Left cardiac atrium (tissue), 4 donors: ENCODE measurements around the gene NUAK1. TPM values are rescaled to one million over a fixed set of nuclear protein-coding genes. Genes with fewer than 3 reads are reported as not detected.

Experiments
- ATAC-seq, 2 donors: fragments of 200-7000 bp; cut with Tn5 transposase; one replicate each; pipeline ENCODE4 v1.9.1; 2020; ENCODE audit warnings: mild to moderate bottlenecking in 2 of 2, moderate library complexity in 2 of 2
- DNase-seq: peaks from one replicate; pipeline ENCODE4 v3.0.0-alpha.2; 2020
- intact Hi-C, 2 donors: fragments of 100-400 bp; cut with DNase I; formaldehyde crosslinking; loops; one replicate each; pipeline versions ENCODE4 v1.14.1 to v1.15.1; 2022 to 2023
- long read RNA-seq: library from polyadenylated mRNA; unstranded; transcript quantifications from one replicate; pipeline ENCODE4 v2.0.0, GENCODE V29; 2021
- total RNA-seq, 2 donors: library from RNA; stranded (reverse); fragmentation: NEBNext Ultra II Directional; extraction: Animal tissue kit (Norgen Biotek cat#: 25700); gene quantifications; one replicate each; pipeline ENCODE4 v1.2.1, GENCODE V29; 2021
- donor health status: DM: no; HTN: yes; CAD: no.
- donor health status: DM: no; HTN: yes; CAD: no; lungs with severe emphysema.
- donor health status: DM: yes; HTN: yes; CAD: no.
- donor health status: Dilated cardiomyopathy.

The NUAK1 gene
- 10 to 100 TPM; 20.4 to 40.1 TPM for total RNA-seq
- long read RNA-seq, full-length matches to known transcripts: 4 of 12 reads
- long read RNA-seq, partial matches to known transcripts: 1 of 12 reads
- long read RNA-seq, other reads (novel, unspliced or antisense): 7 of 12 reads

- intact Hi-C loops: loop anchor here (2.0 to 10.0 kb wide), 5 partner anchors 64 to 714 kb away; no protein-coding TSS in a partner anchor
- ATAC-seq (peak; percentile 80), DNase-seq (peak; percentile 80)
Measured at GRCh38 chr12:106138633-106139421, at the start of gene NUAK1. Gene NUAK1 (minus strand): TSS chr12:106138954. CDS start chr12:106138653, 301 bp downstream.

- ATAC-seq: no peak
- intact Hi-C loops: no loop called here
- no peak for DNase-seq
Measured at GRCh38 chr12:106188256-106188655, 49.5 kb upstream of the NUAK1 start.

GRCh38 chr12:106187842-106188241, 49.1 kb upstream of the NUAK1 start:
- ATAC-seq (no peak), DNase-seq (no peak)
- intact Hi-C loops: no loop called here

- intact Hi-C loops: no loop called here
- ATAC-seq (no peak), DNase-seq (no peak)
Measured at GRCh38 chr12:106187155-106187789, 48.5 kb upstream of the NUAK1 start.

GRCh38 chr12:106183735-106184134, 45.0 kb upstream of the NUAK1 start:
- intact Hi-C loops: no loop called here
- DNase-seq: no peak
- no peak for ATAC-seq

DNA sequence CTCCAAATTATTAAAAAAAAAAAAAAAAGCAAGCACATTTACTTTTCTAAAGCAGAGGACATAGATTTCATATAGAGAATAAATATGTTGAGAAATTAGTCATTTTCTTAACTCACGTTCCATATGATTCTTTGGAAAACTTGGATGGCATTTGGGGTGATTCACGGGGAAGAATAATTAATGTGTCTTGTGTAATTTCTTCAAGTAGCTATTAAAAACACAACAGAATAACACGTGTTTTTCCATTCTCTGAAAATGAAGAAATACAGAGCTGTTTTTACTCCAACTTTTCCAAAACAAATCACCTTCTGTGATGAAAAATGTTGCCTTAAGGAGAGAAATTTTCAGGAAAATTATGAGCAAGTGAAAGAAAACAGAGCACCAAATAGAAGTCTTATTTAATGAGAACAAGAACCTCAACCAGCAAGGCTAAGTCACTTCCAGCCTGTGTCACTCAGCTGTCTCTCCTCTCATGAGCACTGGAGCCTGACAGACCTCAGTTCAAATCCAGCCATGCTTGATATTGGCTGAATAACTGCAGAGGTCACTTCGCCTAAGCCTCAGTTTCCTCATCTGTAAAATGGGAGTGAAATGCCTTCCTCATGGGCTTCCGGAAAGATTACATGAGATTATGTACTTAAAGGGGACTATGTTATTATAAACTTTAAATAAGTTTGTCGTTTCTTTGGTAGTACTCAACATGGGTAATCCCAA, 42.8 kb upstream of the NUAK1 start:
- DNase-seq: no peak
- intact Hi-C loops: no loop called here
- ATAC-seq: no peak

GRCh38 chr12:106179086-106179485, 40.3 kb upstream of the NUAK1 start:
- peak; percentile 44 to 71 for ATAC-seq
- intact Hi-C loops: no loop called here
- no peak for DNase-seq

GRCh38 chr12:106178562-106178961, 39.8 kb upstream of the NUAK1 start:
- no peak for ATAC-seq
- intact Hi-C loops: no loop called here
- no peak for DNase-seq

- DNase-seq: no peak
- peak in 1 of 2 donors; percentile 16 for ATAC-seq
- intact Hi-C loops: no loop called here
Measured at GRCh38 chr12:106176560-106176959, 37.8 kb upstream of the NUAK1 start.

DNA sequence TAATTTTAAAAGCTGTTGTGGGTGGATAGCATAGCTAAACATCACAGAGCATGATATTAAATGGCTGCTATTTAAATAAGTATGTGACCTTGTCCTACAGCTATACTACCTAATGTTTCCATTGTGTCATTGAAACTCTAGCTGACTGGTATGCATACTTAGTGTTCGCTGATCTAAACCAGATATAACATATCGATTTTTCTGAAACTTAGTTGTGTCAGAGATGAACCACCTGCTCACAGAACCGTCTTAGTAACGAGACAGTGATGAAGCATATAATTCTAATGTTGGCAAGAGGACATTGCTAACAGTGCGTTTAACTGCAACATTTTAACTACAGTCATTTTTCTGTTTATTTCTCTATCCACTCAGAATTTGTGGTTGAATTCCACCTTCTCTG, 36.1 kb upstream of the NUAK1 start:
- intact Hi-C loops: no loop called here
- no peak for ATAC-seq
- no peak for DNase-seq

DNA sequence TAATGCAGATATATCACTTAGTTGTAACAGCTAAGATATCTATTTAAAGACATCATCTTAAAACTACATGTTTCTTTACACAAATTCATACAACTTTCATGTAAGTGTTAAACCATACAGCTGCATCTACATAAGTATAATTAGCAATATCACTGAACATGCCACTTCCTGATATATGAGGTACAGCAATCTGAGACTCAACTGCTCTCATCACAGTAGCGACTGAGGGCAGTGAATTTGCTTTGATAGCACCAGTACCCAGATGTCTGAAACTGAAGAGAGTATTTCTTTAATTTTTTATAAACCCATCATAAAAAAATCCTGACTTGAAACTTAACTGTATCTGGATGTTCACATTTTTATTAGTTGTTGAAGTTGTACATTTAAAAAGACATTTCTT, 34.7 kb upstream of the NUAK1 start:
- intact Hi-C loops: no loop called here
- ATAC-seq: no peak
- no peak for DNase-seq

GRCh38 chr12:106171117-106171750, 32.5 kb upstream of the NUAK1 start:
- intact Hi-C loops: no loop called here
- DNase-seq: no peak
- ATAC-seq: no peak

GRCh38 chr12:106170285-106170684, 31.5 kb upstream of the NUAK1 start:
- intact Hi-C loops: no loop called here
- DNase-seq (no peak), ATAC-seq (no peak)

GRCh38 chr12:106163712-106164111, 25.0 kb upstream of the NUAK1 start:
- DNase-seq (no peak), ATAC-seq (no peak)
- intact Hi-C loops: no loop called here

GRCh38 chr12:106161491-106161890, 22.7 kb upstream of the NUAK1 start:
- DNase-seq: no peak
- no peak for ATAC-seq
- intact Hi-C loops: no loop called here

DNA sequence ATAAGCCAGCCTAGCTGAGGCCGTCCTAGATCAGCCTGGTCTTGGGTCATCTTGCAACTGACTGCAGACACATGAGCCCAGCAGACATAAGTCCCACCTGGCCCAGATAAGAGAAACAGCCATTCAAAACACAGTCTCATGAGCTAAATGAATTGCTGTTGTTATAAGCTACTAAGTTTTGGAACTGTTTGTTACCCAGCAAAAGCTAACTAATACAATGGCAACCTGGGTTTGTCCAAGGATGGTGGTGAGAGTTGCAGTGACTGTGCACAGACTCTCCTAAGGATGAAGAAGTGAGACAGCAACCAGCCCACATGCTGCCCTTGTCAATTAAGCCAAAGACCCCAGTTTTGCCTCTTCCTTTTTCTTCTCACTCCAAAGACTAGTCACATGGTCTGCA, 22.2 kb upstream of the NUAK1 start:
- intact Hi-C loops: no loop called here
- DNase-seq (no peak), ATAC-seq (no peak)

GRCh38 chr12:106157802-106158201, 19.0 kb upstream of the NUAK1 start:
- DNase-seq (no peak), ATAC-seq (no peak)
- intact Hi-C loops: no loop called here

DNA sequence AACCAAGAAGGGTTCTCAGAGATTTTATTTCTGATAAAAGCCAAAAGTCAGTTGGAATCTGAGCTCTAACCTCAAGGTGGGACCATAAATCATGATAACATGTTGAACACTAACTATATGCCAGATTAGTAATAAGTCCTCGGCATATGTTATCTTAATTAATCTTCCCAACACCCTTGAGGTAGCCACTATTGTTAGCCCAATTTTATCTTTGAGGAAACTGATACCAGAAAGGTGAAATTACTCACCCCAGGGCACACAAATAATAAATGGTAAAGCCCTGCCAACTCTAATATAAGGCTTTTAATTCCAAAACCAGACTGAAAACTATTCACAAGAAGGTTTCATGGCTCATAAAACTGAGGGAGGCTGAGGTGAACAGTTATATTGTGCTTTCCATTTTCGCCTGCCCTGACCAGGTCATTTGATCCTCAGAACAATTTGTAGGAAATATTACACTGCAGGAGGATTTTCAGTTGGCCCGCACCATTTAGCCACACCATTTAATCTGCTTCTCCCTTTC, 16.1 kb upstream of the NUAK1 start:
- DNase-seq: no peak
- ATAC-seq: no peak
- intact Hi-C loops: no loop called here

GRCh38 chr12:106152334-106152733, 13.6 kb upstream of the NUAK1 start:
- ATAC-seq: no peak
- intact Hi-C loops: no loop called here
- no peak for DNase-seq
